ENCODE data around the gene TLE3. TPM values are rescaled to one million over a fixed set of nuclear protein-coding genes. Genes with fewer than 3 reads are reported as not detected.

TLE3 gene
- total RNA-seq, 2 experiments from 2014 or later = 59.2 TPM

DNA sequence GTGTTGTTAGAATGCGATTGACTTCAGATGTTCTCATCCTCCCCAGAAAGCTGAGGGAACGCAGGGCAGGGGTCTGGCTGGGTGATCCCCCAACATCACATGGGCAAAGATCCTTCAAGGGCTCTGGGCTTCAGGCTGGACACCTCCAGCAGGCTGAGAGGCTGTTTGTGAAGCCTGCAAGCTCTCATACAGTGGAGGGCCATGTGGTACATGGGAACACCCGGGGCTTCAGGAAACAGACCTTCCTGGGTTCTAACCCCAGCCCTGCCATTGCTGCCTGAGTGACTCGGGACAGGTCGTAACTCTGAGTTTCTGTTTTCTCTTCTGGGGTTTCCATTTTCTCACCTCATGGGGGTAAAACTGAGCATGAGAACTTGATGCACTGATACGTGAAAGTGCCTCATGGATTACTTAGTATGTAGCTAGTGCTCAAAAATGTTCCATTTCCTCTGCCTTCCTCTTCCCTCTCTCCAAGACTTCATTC lies 81.2 kb downstream of the TLE3 start:
- H3K4me1 Mint-ChIP-seq = no peaks in the 10 kb centered on the region
- H3K27ac Mint-ChIP-seq = no peak overlapping the region
- no peaks in the 10 kb centered on the region for H3K36me3 Mint-ChIP-seq (ENCODE audit: low read depth)
- ChIA-PET POLR2A (no interaction called here), CTCF (no interaction called here)
- no peak for DNase-seq
- H3K9me3 Mint-ChIP-seq = no peaks in the 10 kb centered on the region
- H3K27me3 Mint-ChIP-seq = peaks cover 33% of the 10 kb centered on the region
- no peak overlapping the region for H3K4me3 Mint-ChIP-seq

DNA sequence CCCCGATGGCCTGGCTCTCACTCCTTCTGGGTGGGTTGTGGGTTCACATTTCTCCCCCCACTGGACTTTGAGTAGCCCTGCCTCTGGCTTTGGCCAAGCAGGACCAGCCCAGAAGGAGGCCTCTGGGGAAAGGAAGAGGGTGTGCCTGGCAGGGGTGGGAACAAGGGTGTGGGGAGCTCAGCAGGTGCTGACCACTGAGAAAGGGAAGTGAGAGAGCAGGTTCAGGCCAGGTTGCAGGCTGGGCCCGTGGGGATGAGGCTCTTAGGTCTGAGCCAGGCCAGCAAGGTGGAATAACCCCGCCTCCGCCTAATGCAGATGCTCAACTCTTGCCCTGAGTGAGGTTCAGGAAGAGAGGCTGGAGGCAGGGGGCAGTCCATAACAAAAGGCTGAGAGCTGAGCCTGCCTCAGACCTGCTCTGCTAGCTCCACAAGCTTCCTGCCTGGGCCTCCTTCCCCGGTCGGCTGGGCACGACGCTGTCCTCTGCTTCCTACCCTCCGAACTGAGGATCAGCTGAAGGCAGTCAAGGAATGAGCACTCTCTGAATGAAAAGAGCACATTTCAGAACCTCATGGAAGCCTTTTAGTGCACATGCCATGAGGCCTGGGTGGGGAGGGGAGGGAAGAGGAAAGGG lies 82.7 kb downstream of the TLE3 start:
- H3K27me3 Mint-ChIP-seq = peaks cover 29% of the 10 kb centered on the region
- POLR2A ChIA-PET = no interaction called here
- no peak for DNase-seq
- no peaks in the 10 kb centered on the region for H3K4me1 Mint-ChIP-seq
- H3K9me3 Mint-ChIP-seq = no peaks in the 10 kb centered on the region
- no peak overlapping the region for H3K27ac Mint-ChIP-seq
- no peak overlapping the region for H3K4me3 Mint-ChIP-seq
- H3K36me3 Mint-ChIP-seq (ENCODE audit: low read depth) = no peaks in the 10 kb centered on the region
- CTCF ChIA-PET = no interaction called here

DNA sequence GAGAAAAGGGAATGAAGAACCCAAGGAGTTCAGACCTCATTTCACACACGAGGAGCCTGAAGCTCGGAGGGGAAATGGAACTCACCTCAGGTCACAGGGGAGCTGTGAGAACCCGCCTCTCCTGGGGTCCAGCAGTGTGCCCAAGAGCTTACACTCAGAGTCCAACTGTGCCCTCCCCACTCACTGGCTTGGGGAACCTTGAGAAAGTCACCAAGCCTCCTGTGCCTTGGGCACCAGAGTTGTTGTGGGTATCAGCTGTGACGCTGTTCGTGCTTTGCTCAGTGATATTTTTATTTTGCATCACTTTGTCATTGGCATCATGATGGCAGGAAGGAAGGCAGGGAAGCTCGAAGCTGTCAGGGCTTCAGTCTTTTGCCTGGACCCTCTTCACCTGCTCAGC lies 83.4 kb downstream of the TLE3 start:
- CTCF ChIA-PET = no interaction called here

DNA sequence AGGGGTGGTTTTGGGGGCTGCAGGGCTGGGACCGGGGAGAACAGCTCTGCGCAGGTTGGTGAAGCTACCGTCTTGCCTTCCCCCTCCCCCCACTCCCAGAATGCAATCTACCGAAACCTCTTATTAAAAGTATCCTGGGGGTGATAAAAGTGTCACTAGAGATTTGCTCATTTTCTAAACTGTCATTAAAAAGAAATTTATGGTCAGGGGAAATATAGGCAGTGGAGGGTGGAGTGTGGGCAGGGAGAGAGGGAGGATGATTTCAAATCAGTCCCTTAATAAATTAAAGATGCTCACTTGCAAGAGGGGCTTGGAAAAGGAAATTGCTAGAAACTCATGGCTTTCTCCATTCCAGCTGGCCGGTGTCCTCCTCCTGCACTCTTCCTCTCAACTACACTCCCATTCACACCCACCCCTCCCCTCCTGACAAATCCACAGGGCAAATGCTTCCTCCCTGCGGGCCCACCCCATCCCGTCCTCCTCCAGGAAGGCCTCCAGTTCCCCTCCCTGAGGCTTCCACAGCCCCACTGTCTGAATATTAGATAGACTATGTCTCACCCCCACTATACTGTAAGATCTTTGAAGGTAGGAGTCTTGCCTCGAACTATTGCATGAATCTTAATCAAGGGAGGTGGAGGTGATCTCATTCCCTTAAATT lies 83.9 kb downstream of the TLE3 start:
- Mint-ChIP-seq H3K27ac (no peak overlapping the region), H3K9me3 (no peaks in the 10 kb centered on the region), H3K4me3 (no peak overlapping the region), H3K4me1 (no peaks in the 10 kb centered on the region), H3K27me3 (peaks cover 26% of the 10 kb centered on the region), H3K36me3 (ENCODE audit: low read depth) (no peaks in the 10 kb centered on the region)
- DNase-seq = no peak
- ChIA-PET POLR2A (no interaction called here), CTCF (no interaction called here)

More for the DNA sequence above, 83.4 kb downstream of the TLE3 start:
- POLR2A ChIA-PET = no interaction called here
- Mint-ChIP-seq H3K4me3 (no peak overlapping the region), H3K4me1 (no peaks in the 10 kb centered on the region), H3K27ac (no peak overlapping the region), H3K9me3 (no peaks in the 10 kb centered on the region), H3K36me3 (ENCODE audit: low read depth) (no peaks in the 10 kb centered on the region), H3K27me3 (peaks cover 27% of the 10 kb centered on the region)
- DNase-seq = no peak

DNA sequence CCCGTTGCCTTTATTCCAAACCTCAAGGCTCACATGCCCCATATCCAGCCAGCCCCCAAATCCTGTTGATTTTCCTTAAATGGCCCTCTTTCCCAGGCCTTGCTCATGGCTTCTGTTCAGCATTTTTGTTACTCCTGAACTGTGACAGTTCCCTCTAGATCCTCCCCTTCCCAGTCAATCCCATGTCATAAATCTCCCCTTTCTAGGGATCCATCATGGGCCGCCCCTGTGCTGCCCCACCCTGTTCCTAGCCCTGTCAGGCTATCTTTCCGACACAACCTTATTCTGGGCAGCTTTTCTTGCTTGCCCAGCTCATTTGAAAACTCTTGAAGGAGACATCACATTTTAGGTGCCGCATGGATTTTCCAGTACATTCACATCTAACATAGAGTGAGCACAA lies 84.8 kb downstream of the TLE3 start:
- Mint-ChIP-seq H3K9me3 (no peaks in the 10 kb centered on the region), H3K36me3 (ENCODE audit: low read depth) (no peaks in the 10 kb centered on the region), H3K4me3 (no peak overlapping the region), H3K27ac (no peak overlapping the region), H3K27me3 (peaks cover 23% of the 10 kb centered on the region), H3K4me1 (no peaks in the 10 kb centered on the region)
- POLR2A ChIA-PET = no interaction called here
- DNase-seq = no peak
- CTCF ChIA-PET = no interaction called here

DNA sequence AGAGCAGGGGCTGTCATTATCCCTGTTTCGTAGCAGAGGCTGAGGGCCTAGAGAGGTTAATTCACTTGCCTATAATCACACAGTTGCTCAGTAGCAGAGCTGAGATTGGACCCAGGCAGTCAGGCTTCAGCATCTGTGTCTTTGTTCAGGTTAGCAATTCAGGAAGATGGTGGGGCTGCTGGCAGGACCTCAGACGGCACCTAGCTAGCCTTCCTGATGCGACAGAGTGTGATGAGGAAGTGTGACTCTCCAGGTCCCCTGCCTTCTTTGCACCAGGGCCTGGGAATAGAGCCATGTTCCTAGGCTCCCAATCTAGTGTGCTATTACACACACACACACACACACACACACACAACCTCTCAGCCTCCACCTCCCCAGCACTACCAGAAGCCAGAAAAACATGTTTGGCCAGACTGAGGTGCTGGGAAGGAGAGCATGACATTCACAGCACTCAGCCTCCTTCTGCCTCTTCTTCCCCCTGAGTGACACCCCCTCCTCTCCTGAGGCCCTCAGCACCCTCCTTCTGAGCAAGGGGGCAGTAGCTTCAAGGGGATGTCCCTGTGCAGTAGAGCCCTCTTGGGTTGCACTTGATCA lies 88.9 kb downstream of the TLE3 start:
- Mint-ChIP-seq H3K27me3 (peaks cover 13% of the 10 kb centered on the region), H3K9me3 (no peaks in the 10 kb centered on the region), H3K36me3 (ENCODE audit: low read depth) (no peaks in the 10 kb centered on the region), H3K27ac (no peak overlapping the region), H3K4me3 (no peak overlapping the region), H3K4me1 (no peaks in the 10 kb centered on the region)
- POLR2A ChIA-PET = no interaction called here
- CTCF ChIA-PET = no interaction called here
- no peak for DNase-seq

DNA sequence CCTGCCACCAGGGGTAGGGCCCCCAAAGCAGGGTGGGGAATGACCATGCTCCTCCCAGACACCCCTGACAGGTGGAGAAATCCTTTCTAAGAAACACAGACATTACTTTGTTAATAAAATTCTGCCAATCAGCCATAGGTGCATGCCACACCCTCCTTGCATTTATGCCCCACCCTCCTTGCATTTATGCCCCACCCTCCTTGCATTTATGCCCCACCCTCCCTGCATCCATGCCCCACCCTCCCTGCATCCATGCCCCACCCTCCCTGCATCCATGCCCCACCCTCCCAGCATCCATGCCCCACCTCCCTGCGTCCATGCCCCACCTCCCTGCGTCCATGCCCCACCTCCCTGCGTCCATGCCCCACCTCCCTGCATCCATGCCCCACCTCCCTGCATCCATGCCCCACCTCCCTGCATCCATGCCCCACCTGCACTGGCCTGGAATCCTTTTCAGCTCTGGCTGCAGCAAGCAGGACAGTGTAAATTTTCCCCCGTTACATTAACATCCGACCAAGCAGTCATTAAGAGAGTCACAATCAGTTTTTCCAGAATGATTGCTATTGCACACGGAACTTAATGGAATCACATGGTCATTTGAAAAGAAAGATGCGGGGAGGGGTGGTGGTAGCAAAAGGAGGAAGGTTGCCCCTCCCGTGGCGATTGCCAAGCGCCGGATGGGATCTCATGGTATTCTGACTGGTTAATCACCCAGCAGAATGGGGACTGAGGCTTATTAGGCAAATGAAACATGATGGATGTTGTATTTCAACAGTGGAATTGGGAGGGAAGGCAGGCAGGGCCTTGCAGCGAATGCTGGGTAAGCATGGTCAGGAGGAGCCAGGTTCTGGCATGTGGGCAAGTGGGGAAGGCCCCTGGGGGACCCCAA lies 91.2 kb downstream of the TLE3 start:
- Mint-ChIP-seq H3K27me3 (peaks cover 6% of the 10 kb centered on the region), H3K27ac (no peak overlapping the region), H3K4me3 (no peak overlapping the region), H3K9me3 (peaks cover 8% of the 10 kb centered on the region), H3K4me1 (no peaks in the 10 kb centered on the region), H3K36me3 (ENCODE audit: low read depth) (no peaks in the 10 kb centered on the region)
- POLR2A ChIA-PET = no interaction called here
- CTCF ChIA-PET = no interaction called here
- DNase-seq = no peak

DNA sequence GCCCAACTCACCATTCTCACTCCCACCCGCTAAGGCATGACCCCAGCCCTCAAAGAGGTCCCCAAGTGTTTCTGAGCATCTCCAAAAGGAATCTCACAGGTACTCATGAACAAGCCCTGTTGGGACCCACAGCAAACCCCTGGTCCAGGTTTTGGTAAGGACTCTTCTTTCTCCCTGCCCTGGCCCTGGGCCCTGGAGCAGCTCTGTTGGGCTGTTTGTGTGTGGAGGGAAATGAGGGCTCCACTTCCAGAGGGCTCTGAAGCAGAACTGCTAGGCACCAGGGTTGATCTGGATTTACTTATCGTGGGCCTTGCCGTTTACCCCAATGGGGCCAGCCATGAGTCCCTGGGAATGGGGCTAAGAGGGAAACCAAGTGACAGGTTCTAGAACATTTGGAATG lies 92.9 kb downstream of the TLE3 start:
- ChIA-PET CTCF (no interaction called here), POLR2A (interaction anchor here (0.5 kb wide), 1 partner anchor 39 kb away, joined by 3 read pairs; no protein-coding TSS in a partner anchor)
- H3K36me3 Mint-ChIP-seq (ENCODE audit: low read depth) = no peaks in the 10 kb centered on the region
- H3K4me3 Mint-ChIP-seq = no peak overlapping the region
- no peaks in the 10 kb centered on the region for H3K4me1 Mint-ChIP-seq
- peaks cover 6% of the 10 kb centered on the region for H3K27me3 Mint-ChIP-seq
- DNase-seq = no peak
- peaks cover 8% of the 10 kb centered on the region for H3K9me3 Mint-ChIP-seq
- H3K27ac Mint-ChIP-seq = no peak overlapping the region

DNA sequence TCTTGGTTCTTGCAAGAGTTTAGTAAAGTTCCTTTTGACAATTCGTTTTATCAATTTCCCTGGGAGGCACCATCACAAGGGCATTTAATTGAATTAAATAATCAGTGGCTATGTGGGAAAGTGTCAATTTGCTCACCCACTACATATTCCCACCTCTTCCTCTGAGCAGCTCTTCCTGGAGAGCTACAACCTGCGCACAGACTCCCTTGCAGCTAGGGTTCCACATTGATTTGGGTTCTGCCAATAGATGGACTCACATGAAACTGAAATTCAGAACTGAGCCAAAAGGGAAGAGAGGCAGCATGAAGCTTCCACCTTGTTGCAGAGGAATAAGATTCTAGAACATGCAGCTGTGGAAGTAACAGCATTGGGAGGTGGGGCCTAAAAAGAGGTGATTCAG lies 94.8 kb downstream of the TLE3 start:
- POLR2A ChIA-PET = no interaction called here
- Mint-ChIP-seq H3K27me3 (peaks cover 6% of the 10 kb centered on the region), H3K4me1 (no peaks in the 10 kb centered on the region)

DNA sequence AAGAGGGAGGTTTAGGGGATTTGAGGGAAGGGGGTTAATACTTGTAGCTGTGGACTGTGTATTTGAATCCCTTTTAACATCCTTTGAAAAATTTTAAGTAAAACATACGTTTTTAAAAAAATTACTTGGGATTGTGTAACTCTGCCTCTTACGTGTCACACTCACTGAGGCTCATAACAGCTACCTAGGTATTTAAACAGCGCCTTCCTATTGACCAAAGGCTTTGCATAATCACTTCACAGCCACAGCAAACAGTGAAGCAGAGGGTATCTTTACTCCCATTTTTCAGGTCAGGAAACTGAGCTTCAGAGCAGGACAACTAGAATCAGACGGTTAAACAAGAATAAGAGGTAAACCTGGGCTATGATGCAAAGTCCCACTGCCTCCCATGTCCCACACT lies 95.9 kb downstream of the TLE3 start:
- H3K27ac Mint-ChIP-seq = no peak overlapping the region

More for the DNA sequence above, 94.8 kb downstream of the TLE3 start:
- no peak overlapping the region for H3K4me3 Mint-ChIP-seq
- CTCF ChIA-PET = no interaction called here
- H3K27ac Mint-ChIP-seq = no peak overlapping the region
- H3K9me3 Mint-ChIP-seq = peaks cover 8% of the 10 kb centered on the region
- no peak for DNase-seq
- no peaks in the 10 kb centered on the region for H3K36me3 Mint-ChIP-seq (ENCODE audit: low read depth)

DNA sequence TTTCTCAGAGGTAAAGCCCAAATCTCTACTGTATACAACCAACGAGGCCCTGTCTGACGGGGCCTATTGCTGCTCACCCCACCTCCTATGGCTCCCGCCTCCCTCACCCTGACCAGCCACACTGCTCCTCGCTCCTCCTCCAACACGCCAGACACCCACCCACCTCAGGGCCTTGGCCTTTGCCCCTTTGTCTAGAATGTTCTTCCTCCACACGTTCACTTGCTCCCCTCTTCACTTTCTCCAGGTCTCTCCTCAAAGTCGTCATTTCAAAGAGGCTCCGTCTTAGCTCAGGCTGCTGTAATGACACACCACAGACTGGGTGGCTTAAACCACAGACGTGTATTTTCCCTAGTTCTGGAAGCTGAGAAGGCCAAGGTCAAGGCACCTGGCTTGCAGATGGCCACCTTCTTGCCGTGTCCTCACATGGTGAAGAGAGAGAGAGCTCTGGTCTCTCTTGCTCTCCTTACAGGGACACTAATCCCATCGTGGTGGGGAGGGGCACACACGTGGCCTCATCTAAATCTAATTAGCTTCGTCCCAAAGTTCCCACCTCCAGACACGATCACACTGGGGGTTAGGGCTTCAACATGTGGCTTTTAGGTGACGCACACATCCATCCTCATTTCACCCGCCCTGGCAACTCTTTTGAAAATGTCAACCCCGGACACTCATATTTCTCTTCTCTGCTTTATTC lies 98.2 kb downstream of the TLE3 start:
- POLR2A ChIA-PET = no interaction called here
- no peaks in the 10 kb centered on the region for H3K4me1 Mint-ChIP-seq
- H3K4me3 Mint-ChIP-seq = no peak overlapping the region
- no peaks in the 10 kb centered on the region for H3K36me3 Mint-ChIP-seq (ENCODE audit: low read depth)
- peaks cover 12% of the 10 kb centered on the region for H3K27me3 Mint-ChIP-seq
- CTCF ChIA-PET = no interaction called here
- H3K9me3 Mint-ChIP-seq = peaks cover 8% of the 10 kb centered on the region
- H3K27ac Mint-ChIP-seq = no peak overlapping the region
- no peak for DNase-seq

More for the DNA sequence above, 95.9 kb downstream of the TLE3 start:
- Mint-ChIP-seq H3K27me3 (peaks cover 8% of the 10 kb centered on the region), H3K36me3 (ENCODE audit: low read depth) (no peaks in the 10 kb centered on the region), H3K4me1 (no peaks in the 10 kb centered on the region), H3K4me3 (no peak overlapping the region), H3K9me3 (peaks cover 8% of the 10 kb centered on the region)
- ChIA-PET POLR2A (no interaction called here), CTCF (no interaction called here)
- DNase-seq = no peak

DNA sequence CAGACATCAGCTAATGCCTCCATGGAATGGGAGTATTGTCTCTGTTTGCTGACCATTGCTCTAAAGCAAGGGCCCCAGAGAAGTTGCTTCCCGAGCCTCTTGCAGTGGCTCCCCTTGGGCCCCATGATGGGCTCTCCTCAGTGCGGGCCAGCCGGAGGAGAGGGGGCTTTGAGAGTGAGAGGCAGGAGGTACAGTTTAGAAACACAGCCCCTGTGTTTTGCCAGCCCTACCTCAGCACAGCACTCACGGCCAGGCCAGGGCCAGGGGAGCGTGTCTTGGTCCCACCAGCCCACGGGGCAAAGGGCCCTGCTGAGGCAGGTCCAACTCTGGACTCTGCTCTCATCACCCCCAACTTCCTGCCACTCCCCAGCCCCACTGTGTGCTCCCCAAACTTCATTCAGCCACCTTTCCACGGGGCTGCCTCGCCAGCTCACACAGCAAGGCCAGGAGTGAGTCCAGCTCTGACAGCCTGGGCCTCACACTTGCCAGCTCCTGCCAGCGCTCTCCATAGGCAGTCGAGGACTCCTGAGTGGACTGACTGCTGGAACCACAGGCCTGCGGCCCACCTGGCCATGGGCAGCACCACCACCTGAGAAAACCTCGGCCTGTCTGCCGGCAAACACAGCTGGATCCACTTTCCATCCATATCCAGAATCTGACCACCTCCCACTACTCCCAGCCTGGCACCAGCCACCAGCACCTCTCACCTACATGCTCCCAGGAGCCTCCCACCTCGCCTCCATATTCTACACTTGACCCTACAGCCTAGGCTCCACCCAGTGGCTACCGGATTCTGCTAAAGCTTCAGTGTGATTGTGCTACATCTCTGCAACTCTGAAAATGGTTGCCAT lies 99.0 kb downstream of the TLE3 start:
- ChIA-PET CTCF (no interaction called here), POLR2A (no interaction called here)
- H3K4me3 Mint-ChIP-seq = no peak overlapping the region
- peaks cover 15% of the 10 kb centered on the region for H3K27me3 Mint-ChIP-seq
- H3K27ac Mint-ChIP-seq = no peak overlapping the region
- no peaks in the 10 kb centered on the region for H3K4me1 Mint-ChIP-seq
- no peak for DNase-seq
- no peaks in the 10 kb centered on the region for H3K36me3 Mint-ChIP-seq (ENCODE audit: low read depth)
- H3K9me3 Mint-ChIP-seq = peaks cover 8% of the 10 kb centered on the region

All from activated CD4-positive, alpha-beta memory T cell treated with anti-CD3 and anti-CD28 coated beads, Interleukin-2, amount 10 ng/mL, durations not matched to agents 7 days and 5 days (primary cell).